ENCODE data around the gene LRIG2.

LRIG2 gene

DNA sequence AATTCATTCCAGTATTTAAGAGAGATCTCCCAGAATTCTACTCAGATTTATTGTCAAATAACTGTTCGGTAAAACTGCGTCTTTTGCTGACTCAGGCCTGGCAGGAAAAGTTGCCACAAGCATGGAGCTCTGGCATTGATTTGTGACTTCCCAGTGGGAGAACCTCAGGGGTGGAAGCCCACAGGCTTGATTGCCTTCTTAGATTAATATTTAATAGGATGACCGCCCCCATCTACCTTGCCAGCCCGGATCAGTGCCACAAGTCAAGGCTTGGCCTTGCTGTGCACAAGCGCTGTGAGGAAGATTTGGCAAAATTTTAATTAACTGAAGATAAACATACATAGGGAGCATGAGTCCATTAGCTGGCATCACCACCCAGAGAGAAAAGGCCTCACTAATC lies 93.5 kb downstream of the LRIG2 start:
- no peak for DNase-seq

DNA sequence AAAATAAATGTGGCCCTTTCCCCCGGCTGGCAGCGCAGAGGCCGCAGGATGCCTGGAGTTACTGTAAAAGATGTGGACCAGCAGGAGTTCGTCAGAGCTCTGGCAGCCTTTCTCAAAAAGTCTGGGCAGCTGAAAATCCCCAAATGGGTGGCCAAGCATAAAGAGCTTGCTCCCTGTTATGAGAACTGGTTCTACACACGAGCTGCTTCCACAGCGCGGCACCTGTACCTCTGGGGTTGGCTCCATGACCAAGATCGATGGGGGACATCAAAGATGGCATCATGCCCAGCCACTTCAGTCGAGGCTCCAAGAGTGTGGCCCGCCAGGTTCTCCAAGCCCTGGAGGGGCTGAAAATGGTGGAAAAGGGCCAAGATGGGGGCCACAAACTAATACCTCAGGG lies 95.9 kb downstream of the LRIG2 start:
- no peak for DNase-seq

DNA sequence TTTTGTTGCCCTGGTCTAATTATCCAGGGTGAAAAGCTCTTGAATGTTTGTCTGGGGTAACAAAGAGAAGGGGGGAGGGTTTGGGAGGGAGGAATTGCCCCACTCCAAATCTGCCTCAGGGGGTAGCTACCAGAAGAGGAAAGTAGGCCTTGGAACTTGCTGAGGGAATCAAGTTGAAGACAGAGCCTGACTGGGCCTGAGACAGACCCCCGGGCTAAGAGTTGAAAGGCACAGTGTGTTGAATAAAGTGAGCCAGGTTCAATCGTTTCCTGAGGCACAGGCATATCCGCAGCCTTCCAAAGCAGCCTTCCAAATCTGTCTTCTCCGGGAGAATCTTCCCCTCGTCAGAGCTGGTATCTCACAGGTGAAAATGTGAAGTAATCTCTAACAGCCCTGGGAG lies 96.6 kb downstream of the LRIG2 start:
- DNase-seq = no peak

- no peak for DNase-seq
Measured at GRCh38 chr1:113170519-113170918, 97.5 kb downstream of the LRIG2 start.

DNA sequence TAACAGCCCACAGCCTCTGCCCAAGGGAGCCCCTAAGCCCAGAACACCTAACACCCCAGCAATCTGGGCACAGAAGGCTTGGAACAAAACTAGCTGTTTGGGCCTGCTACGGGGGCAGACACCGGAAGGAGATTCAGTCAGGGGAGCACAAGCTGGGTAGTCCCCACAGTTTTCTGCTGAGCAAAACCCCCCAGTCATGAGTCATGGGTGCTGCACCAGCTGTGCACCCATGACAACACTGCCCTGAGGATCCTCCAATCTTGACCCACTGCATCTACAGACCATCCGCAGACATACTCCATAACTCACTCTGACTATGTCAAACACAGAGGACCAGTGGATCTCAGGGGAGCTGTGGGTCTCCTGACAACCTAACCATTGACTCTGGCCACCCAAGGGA lies 105.1 kb downstream of the LRIG2 start:
- no peak for DNase-seq

GRCh38 chr1:113178522-113178921 lies 105.5 kb downstream of the LRIG2 start:
- DNase-seq = no peak

Measured in amygdala (tissue), 56 donors.